Right forelimb (tissue), 1 donor: ENCODE results near the gene EFTUD2.
A peak's percentile ranks its signal among the peaks of the same experiment; 100 is the strongest.

Source experiments
- DNase-seq: peaks from one replicate; pipeline ENCODE4 v3.0.0-alpha.2; 2018

The EFTUD2 gene

GRCh38 chr17:44804302-44805089 is 94.7 kb downstream of the EFTUD2 start:
- DNase-seq = peak; percentile 56

- DNase-seq = no peak
Measured at GRCh38 chr17:44801880-44802279, 97.4 kb downstream of the EFTUD2 start.
